Mesothelial cell of epicardium (in vitro differentiated cells): ENCODE results near the gene CASK. TPM values are rescaled to one million over a fixed set of nuclear protein-coding genes. Genes with fewer than 3 reads are reported as not detected.

Source experiments
- DNase-seq, 2 experiments: peaks; one replicate each; pipeline ENCODE4 v3.0.0; 2021; ENCODE audit warnings: low spot score in 2 of 2; ENCODE audit not compliant: unreplicated experiment in 2 of 2
- H3K27ac Mint-ChIP-seq: 2 replicates; pipeline ENCODE4 v1.8.0; 2021; ENCODE audit warnings: mixed read lengths
- H3K27me3 Mint-ChIP-seq: 2 replicates; pipeline ENCODE4 v1.8.0; 2021; ENCODE audit warnings: low read depth, mixed read lengths
- H3K36me3 Mint-ChIP-seq: 2 replicates; pipeline ENCODE4 v1.8.0; 2021; ENCODE audit warnings: mixed read lengths
- H3K4me1 Mint-ChIP-seq: 2 replicates; pipeline ENCODE4 v1.8.0; 2021; ENCODE audit warnings: mixed read lengths
- H3K4me3 Mint-ChIP-seq: 2 replicates; pipeline ENCODE4 v1.8.0; 2021; ENCODE audit warnings: mild to moderate bottlenecking, moderate library complexity, mixed read lengths
- H3K9me3 Mint-ChIP-seq: 2 replicates; pipeline ENCODE4 v1.8.0; 2021; ENCODE audit warnings: mixed read lengths
- total RNA-seq: library from RNA; stranded (reverse); gene quantifications from 3 replicates; pipeline ENCODE4 v1.2.1, GENCODE V29; 2021
- TF ChIP-seq, protein P1 (sequence below): fragments of 200-600 bp; sonication (generic); IDR thresholded peaks from one replicate; pipeline ENCODE4 v1.5.0; 2021; ENCODE audit warnings: antibody characterized with exemption; ENCODE audit not compliant: unreplicated experiment

The CASK gene
- total RNA-seq, 1 donor from 2014 or later = 70.3 TPM

- peak overlapping the region; percentile 82 for H3K27ac Mint-ChIP-seq
- TF ChIP-seq, protein P1, sequence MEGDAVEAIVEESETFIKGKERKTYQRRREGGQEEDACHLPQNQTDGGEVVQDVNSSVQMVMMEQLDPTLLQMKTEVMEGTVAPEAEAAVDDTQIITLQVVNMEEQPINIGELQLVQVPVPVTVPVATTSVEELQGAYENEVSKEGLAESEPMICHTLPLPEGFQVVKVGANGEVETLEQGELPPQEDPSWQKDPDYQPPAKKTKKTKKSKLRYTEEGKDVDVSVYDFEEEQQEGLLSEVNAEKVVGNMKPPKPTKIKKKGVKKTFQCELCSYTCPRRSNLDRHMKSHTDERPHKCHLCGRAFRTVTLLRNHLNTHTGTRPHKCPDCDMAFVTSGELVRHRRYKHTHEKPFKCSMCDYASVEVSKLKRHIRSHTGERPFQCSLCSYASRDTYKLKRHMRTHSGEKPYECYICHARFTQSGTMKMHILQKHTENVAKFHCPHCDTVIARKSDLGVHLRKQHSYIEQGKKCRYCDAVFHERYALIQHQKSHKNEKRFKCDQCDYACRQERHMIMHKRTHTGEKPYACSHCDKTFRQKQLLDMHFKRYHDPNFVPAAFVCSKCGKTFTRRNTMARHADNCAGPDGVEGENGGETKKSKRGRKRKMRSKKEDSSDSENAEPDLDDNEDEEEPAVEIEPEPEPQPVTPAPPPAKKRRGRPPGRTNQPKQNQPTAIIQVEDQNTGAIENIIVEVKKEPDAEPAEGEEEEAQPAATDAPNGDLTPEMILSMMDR = no peak
- H3K36me3 Mint-ChIP-seq = peaks cover 6% of the 10 kb centered on the region
- H3K4me1 Mint-ChIP-seq = no peaks in the 10 kb centered on the region
- no peak for DNase-seq
- no peaks in the 10 kb centered on the region for H3K27me3 Mint-ChIP-seq
- H3K9me3 Mint-ChIP-seq = peaks cover 31% of the 10 kb centered on the region
- H3K4me3 Mint-ChIP-seq = no peak overlapping the region
These were observed 323.1 kb downstream of the CASK start for GRCh38 chrX:41600291-41600690.

DNA sequence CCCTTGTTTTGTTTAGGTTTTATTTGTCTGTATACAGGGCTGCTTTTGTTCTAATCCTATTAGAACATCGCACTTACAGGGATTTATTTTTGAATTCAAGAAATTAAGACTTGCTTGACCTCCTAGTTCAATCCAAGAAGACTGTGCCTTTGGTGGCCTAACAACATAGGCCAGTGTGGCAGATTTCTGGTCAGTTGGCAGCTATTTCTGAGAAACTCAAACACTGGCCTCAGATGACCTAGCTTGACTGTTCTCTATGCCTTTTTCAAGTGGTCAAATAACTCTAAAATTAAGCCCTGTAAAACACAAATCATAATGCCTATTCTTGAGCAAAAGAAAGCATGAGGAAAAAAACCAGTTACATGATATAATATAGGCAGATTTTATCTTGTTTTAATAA, 323.8 kb downstream of the CASK start:
- Mint-ChIP-seq H3K27me3 (no peaks in the 10 kb centered on the region), H3K36me3 (peaks cover 5% of the 10 kb centered on the region), H3K4me1 (no peaks in the 10 kb centered on the region), H3K9me3 (peaks cover 31% of the 10 kb centered on the region), H3K4me3 (no peak overlapping the region), H3K27ac (peak overlapping the region; percentile 39)
- TF ChIP-seq, protein P1 = no peak
- no peak for DNase-seq

- no peaks in the 10 kb centered on the region for H3K4me1 Mint-ChIP-seq
- peaks cover 19% of the 10 kb centered on the region for H3K9me3 Mint-ChIP-seq
- no peak overlapping the region for H3K4me3 Mint-ChIP-seq
- H3K27me3 Mint-ChIP-seq = no peaks in the 10 kb centered on the region
- TF ChIP-seq, protein P1 = no peak
- H3K36me3 Mint-ChIP-seq = peaks cover 5% of the 10 kb centered on the region
- DNase-seq = no peak
- no peak overlapping the region for H3K27ac Mint-ChIP-seq
These were observed 326.8 kb downstream of the CASK start for GRCh38 chrX:41596596-41596995.

- TF ChIP-seq, protein P1 = no peak
- Mint-ChIP-seq H3K9me3 (peaks cover 12% of the 10 kb centered on the region), H3K4me3 (no peak overlapping the region), H3K27me3 (no peaks in the 10 kb centered on the region), H3K27ac (no peak overlapping the region), H3K36me3 (no peaks in the 10 kb centered on the region), H3K4me1 (no peaks in the 10 kb centered on the region)
- no peak for DNase-seq
These were observed 328.7 kb downstream of the CASK start for GRCh38 chrX:41594634-41595033.

- no peak for DNase-seq
- Mint-ChIP-seq H3K27me3 (no peaks in the 10 kb centered on the region), H3K4me3 (no peak overlapping the region), H3K4me1 (no peaks in the 10 kb centered on the region), H3K36me3 (no peaks in the 10 kb centered on the region), H3K9me3 (peaks cover 7% of the 10 kb centered on the region), H3K27ac (no peak overlapping the region)
- TF ChIP-seq, protein P1 = no peak
These were observed 331.4 kb downstream of the CASK start for GRCh38 chrX:41591906-41592305.

DNA sequence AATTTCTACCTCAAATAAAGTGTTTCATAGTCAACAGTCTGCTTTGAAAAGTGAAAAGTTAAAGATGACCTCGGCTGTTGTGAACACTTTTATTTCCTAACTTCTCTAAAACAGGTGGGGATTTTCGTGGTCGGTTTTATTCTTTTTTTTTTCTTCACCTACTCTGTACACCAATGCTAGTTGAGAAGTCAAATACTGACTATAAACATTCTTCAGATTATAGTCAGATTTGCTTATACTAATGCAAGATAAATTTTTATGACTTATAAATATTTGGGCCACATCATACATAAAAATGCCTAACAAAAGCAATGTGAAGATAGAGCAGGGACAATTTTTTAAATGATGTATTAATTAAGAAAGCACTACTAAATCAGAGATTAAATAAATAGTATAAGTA, 332.7 kb downstream of the CASK start:
- Mint-ChIP-seq H3K4me3 (no peak overlapping the region), H3K36me3 (no peaks in the 10 kb centered on the region), H3K27me3 (no peaks in the 10 kb centered on the region), H3K4me1 (no peaks in the 10 kb centered on the region), H3K9me3 (no peaks in the 10 kb centered on the region), H3K27ac (no peak overlapping the region)
- DNase-seq = no peak
- TF ChIP-seq, protein P1 = no peak
